Epithelial cell of esophagus (primary cell): ENCODE data around the gene SLC66A1.

Experiments used
- DNase-seq: peaks from one replicate; pipeline ENCODE4 v3.0.0; 2010; ENCODE audit warnings: low read depth
- H3K4me3 ChIP-seq: 2 replicates; pipeline ENCODE4 v1.5.1; 2011; ENCODE audit warnings: mild to moderate bottlenecking, low read length, control low read depth
- CTCF ChIP-seq: IDR thresholded peaks from 2 replicates; pipeline ENCODE4 v1.5.1; 2011; ENCODE audit warnings: low read depth, mild to moderate bottlenecking, low read length, control low read depth, inconsistent platforms; ENCODE audit not compliant: insufficient read depth; ENCODE audit errors: missing control alignments

Gene SLC66A1

GRCh38 chr1:19333587-19334354 is 21.6 kb downstream of the SLC66A1 start:
- no peak for DNase-seq
- no peak for TF ChIP-seq CTCF
- no peak overlapping the region for H3K4me3 ChIP-seq

GRCh38 chr1:19336543-19336942 is 24.4 kb downstream of the SLC66A1 start:
- peak; percentile 74 for DNase-seq

GRCh38 chr1:19337289-19337688 is 25.2 kb downstream of the SLC66A1 start:
- TF ChIP-seq CTCF: no peak
- DNase-seq: no peak
- no peak overlapping the region for H3K4me3 ChIP-seq

More at GRCh38 chr1:19336543-19336942, 24.4 kb downstream of the SLC66A1 start:
- TF ChIP-seq CTCF: no peak
- no peak overlapping the region for H3K4me3 ChIP-seq

GRCh38 chr1:19338323-19338762 is 26.2 kb downstream of the SLC66A1 start:
- TF ChIP-seq CTCF: peak; percentile 75
- H3K4me3 ChIP-seq: no peak overlapping the region
- DNase-seq: peak; percentile 65

GRCh38 chr1:19339214-19339861 is 27.2 kb downstream of the SLC66A1 start:
- DNase-seq: no peak
- no peak for TF ChIP-seq CTCF
- no peak overlapping the region for H3K4me3 ChIP-seq

- no peak for DNase-seq
- H3K4me3 ChIP-seq: no peak overlapping the region
- no peak for TF ChIP-seq CTCF
These were observed 28.3 kb downstream of the SLC66A1 start for GRCh38 chr1:19340387-19340937.
